IMR-90 (cell line): ENCODE results near the gene RBKS. TPM values are rescaled to one million over a fixed set of nuclear protein-coding genes. Genes with fewer than 3 reads are reported as not detected.

Experiments
- ATAC-seq: fragments of 200-7000 bp; cut with Tn5 transposase; 2 replicates; pipeline ENCODE4 v1.9.1; 2020; ENCODE audit warnings: low read depth, mild to moderate bottlenecking, moderate library complexity
- BruUV-seq: library from RNA; stranded (reverse); fragments of 400-500 nt; replicated peaks from 2 replicates; lab custom pipeline; 2021; lab: Mats Ljungman, UMichigan
- CTCF ChIA-PET: fragments of 300-600 bp; formaldehyde crosslinking; extraction: SDS; loops from one replicate; lab custom pipeline; 2021; ENCODE audit warnings: antibody characterized with exemption; lab: Yijun Ruan, JAX
- POLR2A ChIA-PET: fragments of 300-600 bp; sonication (Branson Sonifier 250); formaldehyde crosslinking; loops from one replicate; lab custom pipeline; 2022; ENCODE audit warnings: antibody characterized with exemption; ENCODE audit not compliant: unreplicated experiment; lab: Charles Lee
- DNase-seq: peaks from one replicate; pipeline ENCODE4 v3.0.0; 2013
- H2AFZ ChIP-seq: replicated peaks from 2 replicates; pipeline ENCODE3; 2013; ENCODE audit warnings: low read length, mild to moderate bottlenecking; ENCODE audit not compliant: poor library complexity
- H2AK5ac ChIP-seq: 2 replicates; pipeline ENCODE4 v1.6.1; 2013; ENCODE audit warnings: low read depth, low read length, inconsistent platforms
- H2AK9ac ChIP-seq: replicated peaks from 2 replicates; pipeline ENCODE3; 2013; ENCODE audit warnings: mild to moderate bottlenecking, low read depth, low read length, moderate library complexity; ENCODE audit not compliant: poor library complexity
- H2BK120ac ChIP-seq: 2 replicates; pipeline ENCODE4 v1.6.1; 2013; ENCODE audit warnings: low read depth, low read length, inconsistent platforms
- H2BK15ac ChIP-seq: 3 replicates; pipeline ENCODE4 v1.6.1; 2013; ENCODE audit warnings: low read depth, low read length, inconsistent platforms
- H2BK20ac ChIP-seq: 2 replicates; pipeline ENCODE4 v1.6.1; 2013; ENCODE audit warnings: low read depth, mild to moderate bottlenecking, inconsistent platforms, low read length, moderate library complexity
- H2BK5ac ChIP-seq: 2 replicates; pipeline ENCODE4 v1.6.1; 2013; ENCODE audit warnings: mild to moderate bottlenecking, low read depth, low read length, inconsistent platforms; ENCODE audit not compliant: poor library complexity, severe bottlenecking
- H3K14ac ChIP-seq: replicated peaks from 2 replicates; pipeline ENCODE4 v1.6.1; 2013; ENCODE audit warnings: low read depth, low read length, inconsistent platforms
- H3K18ac ChIP-seq: 2 replicates; pipeline ENCODE4 v1.6.1; 2013; ENCODE audit warnings: low read depth, low read length, control low read depth
- H3K23ac ChIP-seq: 2 replicates; pipeline ENCODE4 v1.6.1; 2013; ENCODE audit warnings: low read depth, low read length, inconsistent platforms
- H3K27ac ChIP-seq: 2 replicates; pipeline ENCODE4 v1.5.1; 2013; ENCODE audit warnings: mild to moderate bottlenecking, control low read depth, low read length; ENCODE audit not compliant: insufficient read depth
- H3K27me3 ChIP-seq: 2 replicates; pipeline ENCODE4 v1.6.1; 2013; ENCODE audit warnings: low read length; ENCODE audit not compliant: control insufficient read depth, insufficient read depth
- H3K36me3 ChIP-seq: 2 replicates; pipeline ENCODE4 v1.6.1; 2013; ENCODE audit warnings: low read length, mixed read lengths; ENCODE audit not compliant: control insufficient read depth, insufficient read depth
- H3K4ac ChIP-seq: 2 replicates; pipeline ENCODE4 v1.6.1; 2013; ENCODE audit warnings: low read depth, low read length, inconsistent platforms
- H3K4me1 ChIP-seq: 2 replicates; pipeline ENCODE4 v1.6.1; 2013; ENCODE audit warnings: low read length, mixed read lengths; ENCODE audit not compliant: control insufficient read depth, insufficient read depth
- H3K4me2 ChIP-seq: 2 replicates; pipeline ENCODE4 v1.6.1; 2013; ENCODE audit warnings: low read depth, mild to moderate bottlenecking, control low read depth, low read length, moderate library complexity
- H3K4me3 ChIP-seq: 2 replicates; pipeline ENCODE4 v1.5.1; 2013; ENCODE audit warnings: low read depth, mild to moderate bottlenecking, control low read depth, low read length, moderate library complexity; ENCODE audit not compliant: insufficient read depth
- H3K56ac ChIP-seq: 2 replicates; pipeline ENCODE4 v1.6.1; 2013; ENCODE audit warnings: low read length, inconsistent platforms; ENCODE audit not compliant: insufficient read depth; ENCODE audit errors: extremely low read depth
- H3K79me1 ChIP-seq, 2 experiments: 2 replicates each; pipeline ENCODE4 v1.6.1; 2013; ENCODE audit warnings: low read length in 2 of 2, inconsistent platforms in 1 of 2, low read depth in 1 of 2
- H3K9ac ChIP-seq: 2 replicates; pipeline ENCODE4 v1.6.1; 2013; ENCODE audit warnings: low read depth, low read length, control low read depth
- H3K9me1 ChIP-seq: 2 replicates; pipeline ENCODE4 v1.6.1; 2013; ENCODE audit warnings: low read length, inconsistent platforms; ENCODE audit not compliant: insufficient read depth
- H3K9me3 ChIP-seq: 2 replicates; pipeline ENCODE4 v1.6.1; 2013; ENCODE audit warnings: low read length; ENCODE audit not compliant: control insufficient read depth, insufficient read depth
- H4K20me1 ChIP-seq: 2 replicates; pipeline ENCODE4 v1.6.1; 2013; ENCODE audit warnings: low read length, inconsistent platforms; ENCODE audit not compliant: insufficient read depth
- H4K5ac ChIP-seq: 2 replicates; pipeline ENCODE4 v1.6.1; 2013; ENCODE audit warnings: mild to moderate bottlenecking, low read depth, low read length, control low read depth
- H4K8ac ChIP-seq, 2 experiments: 2 replicates each; pipeline ENCODE4 v1.6.1; 2013; ENCODE audit warnings: low read depth in 2 of 2, low read length in 2 of 2, control low read depth in 1 of 2, inconsistent platforms in 1 of 2
- H4K91ac ChIP-seq: 2 replicates; pipeline ENCODE4 v1.6.1; 2013; ENCODE audit warnings: low read depth, low read length, inconsistent platforms; ENCODE audit not compliant: insufficient read depth
- BHLHE40 ChIP-seq: fragments of 150-350 bp; IDR thresholded peaks from 2 replicates; pipeline ENCODE4 v1.6.1; 2016; ENCODE audit warnings: mild to moderate bottlenecking, low read depth, low read length
- CHD1 ChIP-seq: IDR thresholded peaks from 2 replicates; pipeline ENCODE4 v1.6.1; 2012; ENCODE audit warnings: low read depth, low read length, improper control_type of control experiment
- FOS ChIP-seq: fragments of 150-350 bp; IDR thresholded peaks from 2 replicates; pipeline ENCODE4 v1.6.1; 2016; ENCODE audit warnings: low read depth, low read length
- RCOR1 ChIP-seq: IDR thresholded peaks from 2 replicates; pipeline ENCODE4 v1.6.1; 2012; ENCODE audit warnings: mild to moderate bottlenecking, low read length, improper control_type of control experiment; ENCODE audit not compliant: insufficient replicate concordance
- SMC3 ChIP-seq: fragments of 150-350 bp; IDR thresholded peaks from 2 replicates; pipeline ENCODE4 v1.6.1; 2016; ENCODE audit warnings: low read depth, mild to moderate bottlenecking, antibody characterized with exemption, low read length, moderate library complexity
- WGBS, 2 experiments: methylation state at CpG; one replicate each; pipeline versions ENCODE4 v1.1.5 to v1.1.7; 2013; ENCODE audit warnings: missing lambda C conversion rate in 2 of 2; ENCODE audit not compliant: insufficient read length in 1 of 2; ENCODE audit errors: extremely low coverage in 2 of 2; 5-methylcytosine and 5-hydroxymethylcytosine counted together
- dilution Hi-C: fragments of 300-500 bp; cut with HindIII; formaldehyde crosslinking; loops from one replicate; pipeline ENCODE4 v1.14.3; 2018; ENCODE audit warnings: low sequenced_read_pairs; ENCODE audit not compliant: unreplicated experiment
- in situ Hi-C: fragments of 300-500 bp; cut with MboI; formaldehyde crosslinking; loops from 3 replicates; pipeline ENCODE4 v1.14.3; 2019; ENCODE audit warnings: low sequenced_read_pairs, inconsistent platforms, mixed read lengths
- intact Hi-C: fragments of 100-400 bp; cut with micrococcal nuclease; formaldehyde crosslinking; loops from 2 replicates; pipeline ENCODE4 v1.10.0; 2022
- polyA plus RNA-seq, 3 experiments: library from polyadenylated mRNA; depleted of rRNA; stranded (reverse); fragments of >200 nt; gene quantifications; 2 replicates each; pipeline ENCODE4 v1.2.3, GENCODE V29; 2012; ENCODE audit warnings: low replicate concordance in 1 of 3
- total RNA-seq: library from RNA; depleted of rRNA; stranded (reverse); fragments of >200 nt; gene quantifications from 2 replicates; pipeline ENCODE4 v1.2.3, GENCODE V29; 2012

RBKS gene
- total and polyA plus RNA-seq, 2 of the 4 experiments (the other 2 are of a cell fraction), result 1.1 to 1.4 TPM

- H2BK15ac ChIP-seq, result 0 out of 3 replicates have a peak overlapping the region, but pooled peaks have one; percentile 23
- ChIA-PET POLR2A (no interaction called here), CTCF (no interaction called here)
- no peak overlapping the region for H3K4me2 ChIP-seq
- no peak overlapping the region for H2AK5ac ChIP-seq
- TF ChIP-seq FOS (no peak), RCOR1 (no peak), CHD1 (no peak), BHLHE40 (no peak), SMC3 (no peak)
- in situ Hi-C loops, result no loop called here
- no peak overlapping the region for H2AK9ac ChIP-seq
- H2AFZ ChIP-seq, result peak overlapping the region; percentile 56
- no peak for ATAC-seq
- H4K5ac ChIP-seq, result no peak overlapping the region
- no peak overlapping the region for H3K56ac ChIP-seq
- no peak overlapping the region for H2BK5ac ChIP-seq
- no CpG with 5 or more reads among the region's 7 CpGs for WGBS, 2 experiments
- no peak overlapping the region for H3K18ac ChIP-seq
- no peaks in the 10 kb centered on the region for H4K20me1 ChIP-seq
- peak overlapping the region; percentile 72; the same call in 1 of the 2 replicates for H2BK120ac ChIP-seq
- H3K4ac ChIP-seq, result peak overlapping the region; percentile 69; the same call in 1 of the 2 replicates
- no peaks in the 10 kb centered on the region for H3K79me1 ChIP-seq
- no peak overlapping the region for H3K14ac ChIP-seq
- no peak overlapping the region; a peak in 1 of 4 replicates for H4K8ac ChIP-seq
- H3K23ac ChIP-seq, result no peak overlapping the region
- no peaks in the 10 kb centered on the region for H3K9me3 ChIP-seq
- intact Hi-C loops, result loop anchor here (5.0 kb wide), 1 partner anchor 123 kb away; no protein-coding TSS in a partner anchor
- H2BK20ac ChIP-seq, result no peak overlapping the region; the same call in 1 of the 2 replicates
- H3K9ac ChIP-seq, result no peak overlapping the region
- H3K27me3 ChIP-seq, result no peaks in the 10 kb centered on the region
- H3K4me3 ChIP-seq, result no peak overlapping the region
- H4K91ac ChIP-seq, result no peak overlapping the region
- H3K9me1 ChIP-seq, result peaks cover 6% of the 10 kb centered on the region
- no peak for DNase-seq
- no TSS peak for BruUV-seq
- H3K27ac ChIP-seq, result no peak overlapping the region
- no peaks in the 10 kb centered on the region for H3K36me3 ChIP-seq
- peaks cover 19% of the 10 kb centered on the region for H3K4me1 ChIP-seq
- dilution Hi-C loops, result no loop called here
These were observed 126.3 kb downstream of the RBKS start for GRCh38 chr2:27763907-27764267.
